Sciatic nerve (tissue), 2 donors: Measurements from ENCODE around the gene GSTO1. TPM values are rescaled to one million over a fixed set of nuclear protein-coding genes. Genes with fewer than 3 reads are reported as not detected.

Experiments used
- ATAC-seq: fragments of 200-7000 bp; cut with Tn5 transposase; one replicate; pipeline ENCODE4 v1.9.1; 2020; ENCODE audit warnings: mild to moderate bottlenecking, moderate library complexity
- DNase-seq: peaks from one replicate; pipeline ENCODE4 v3.0.0-alpha.2; 2020; ENCODE audit warnings: low spot score
- intact Hi-C: fragments of 100-400 bp; cut with DNase I; formaldehyde crosslinking; loops from one replicate; pipeline ENCODE4 v1.14.2; 2022
- total RNA-seq: library from RNA; stranded (reverse); fragmentation: NEBNext Ultra II Directional; extraction: Animal tissue kit (Norgen Biotek cat#: 25700); gene quantifications from one replicate; pipeline ENCODE4 v1.2.1, GENCODE V29; 2021
- donor health status: DM: no; HTN: no; CAD: no.
- donor health status: DM: no; HTN: no; CAD: no.

Gene GSTO1
- total RNA-seq, 1 donor from 2014 or later, result 55.7 TPM

GRCh38 chr10:104268713-104269645 is 14.3 kb downstream of the GSTO1 start, which contains the start of gene GSTO2:
GSTO2 (plus strand) TSS chr10:104269184; CDS start chr10:104274916, 5,732 bp downstream.
- DNase-seq (peak; percentile 98), ATAC-seq (peak; percentile 100)
- intact Hi-C loops, result no loop called here

GRCh38 chr10:104273286-104273685 is 18.6 kb downstream of the GSTO1 start:
- intact Hi-C loops, result no loop called here
- ATAC-seq (no peak), DNase-seq (no peak)

GRCh38 chr10:104273899-104274575 is 19.3 kb downstream of the GSTO1 start:
- intact Hi-C loops, result no loop called here
- ATAC-seq, result no peak
- no peak for DNase-seq

GRCh38 chr10:104274762-104275721 is 20.4 kb downstream of the GSTO1 start:
- intact Hi-C loops, result no loop called here
- DNase-seq, result peak; percentile 61
- ATAC-seq, result peak; percentile 60

GRCh38 chr10:104276192-104276591 is 21.5 kb downstream of the GSTO1 start:
- ATAC-seq (no peak), DNase-seq (no peak)
- intact Hi-C loops, result no loop called here

- intact Hi-C loops, result no loop called here
- ATAC-seq (no peak), DNase-seq (no peak)
Measured at GRCh38 chr10:104277785-104278184, 23.1 kb downstream of the GSTO1 start.

GRCh38 chr10:104279550-104280259 is 25.0 kb downstream of the GSTO1 start:
- ATAC-seq (no peak), DNase-seq (no peak)
- intact Hi-C loops, result no loop called here

GRCh38 chr10:104281694-104282093 is 27.0 kb downstream of the GSTO1 start:
- ATAC-seq (no peak), DNase-seq (no peak)
- intact Hi-C loops, result no loop called here

- DNase-seq (no peak), ATAC-seq (no peak)
- intact Hi-C loops, result no loop called here
Measured at GRCh38 chr10:104284846-104285245, 30.2 kb downstream of the GSTO1 start.

GRCh38 chr10:104286939-104287338 is 32.2 kb downstream of the GSTO1 start:
- DNase-seq, result no peak
- ATAC-seq, result no peak
- intact Hi-C loops, result no loop called here

- no peak for DNase-seq
- intact Hi-C loops, result no loop called here
- ATAC-seq, result no peak
Measured at GRCh38 chr10:104288355-104288754, 33.7 kb downstream of the GSTO1 start.

GRCh38 chr10:104291439-104291951 is 36.8 kb downstream of the GSTO1 start:
- peak; percentile 93 for DNase-seq
- intact Hi-C loops, result loop anchor here (5.0 kb wide), 1 partner anchor 61 kb away; the partner anchor contains the start of gene CFAP58
- peak; percentile 97 for ATAC-seq

- no peak for ATAC-seq
- DNase-seq, result no peak
- intact Hi-C loops, result loop anchor here (5.0 kb wide), 1 partner anchor 59 kb away; the partner anchor contains the start of gene CFAP58
Measured at GRCh38 chr10:104293011-104293410, 38.3 kb downstream of the GSTO1 start.

- intact Hi-C loops, result loop anchor here (5.0 kb wide), 1 partner anchor 58 kb away; the partner anchor contains the start of gene CFAP58
- DNase-seq, result no peak
- ATAC-seq, result no peak
Measured at GRCh38 chr10:104293781-104294321, 39.2 kb downstream of the GSTO1 start.

GRCh38 chr10:104296687-104297436 is 42.2 kb downstream of the GSTO1 start:
- intact Hi-C loops, result no loop called here
- ATAC-seq, result no peak
- DNase-seq, result no peak

- ATAC-seq (no peak), DNase-seq (no peak)
- intact Hi-C loops, result no loop called here
Measured at GRCh38 chr10:104297697-104298660, 43.3 kb downstream of the GSTO1 start.
